HG03103 (cell line): ENCODE results near the gene ARHGEF4.

Experiments
- ATAC-seq: cut with Tn5 transposase; IDR thresholded peaks from one replicate; pipeline ENCODE4 v1.9.1; 2021; ENCODE audit warnings: low read depth; ENCODE audit not compliant: unreplicated experiment

The ARHGEF4 gene

GRCh38 chr2:130836501-130837174, at the start of gene ARHGEF4:
ARHGEF4 (plus strand) TSS chr2:130836914; CDS start chr2:130836954, 40 bp downstream.
- no peak for ATAC-seq

- no peak for ATAC-seq
These were observed 48.9 kb upstream of the ARHGEF4 start for GRCh38 chr2:130787841-130788240.

GRCh38 chr2:130790312-130790711, 46.4 kb upstream of the ARHGEF4 start:
- no peak for ATAC-seq

GRCh38 chr2:130790804-130791616, 45.7 kb upstream of the ARHGEF4 start:
- no peak for ATAC-seq

GRCh38 chr2:130791617-130791939, 45.1 kb upstream of the ARHGEF4 start:
- no peak for ATAC-seq

- ATAC-seq = no peak
These were observed 41.3 kb upstream of the ARHGEF4 start for GRCh38 chr2:130795431-130795830.

GRCh38 chr2:130796290-130796689, 40.4 kb upstream of the ARHGEF4 start:
- ATAC-seq = no peak

GRCh38 chr2:130797493-130798435, 39.0 kb upstream of the ARHGEF4 start:
- peak; percentile 90 for ATAC-seq

GRCh38 chr2:130798472-130799218, 38.1 kb upstream of the ARHGEF4 start:
- ATAC-seq = no peak

- no peak for ATAC-seq
These were observed 37.4 kb upstream of the ARHGEF4 start for GRCh38 chr2:130799295-130799694.

GRCh38 chr2:130805613-130806012, 31.1 kb upstream of the ARHGEF4 start:
- ATAC-seq = no peak

GRCh38 chr2:130806370-130806769, 30.3 kb upstream of the ARHGEF4 start:
- no peak for ATAC-seq

GRCh38 chr2:130807659-130808385, 28.9 kb upstream of the ARHGEF4 start:
- no peak for ATAC-seq

GRCh38 chr2:130808482-130809268, 28.0 kb upstream of the ARHGEF4 start:
- no peak for ATAC-seq

- ATAC-seq = no peak
These were observed 26.2 kb upstream of the ARHGEF4 start for GRCh38 chr2:130810490-130810889.

GRCh38 chr2:130813722-130814121, 23.0 kb upstream of the ARHGEF4 start:
- no peak for ATAC-seq

- no peak for ATAC-seq
These were observed 21.6 kb upstream of the ARHGEF4 start for GRCh38 chr2:130814931-130815680.

GRCh38 chr2:130818809-130819208, 17.9 kb upstream of the ARHGEF4 start:
- no peak for ATAC-seq
